ENCODE data around the gene BBS9.

GRCh38 chr7:33379891-33380525, 250.6 kb downstream of the BBS9 start:
- TF ChIP-seq CTCF (IDR thresholded peaks at IDR 0.05) (no peak), POLR2A (IDR thresholded peaks at IDR 0.05) (no peak)

Data from heart left ventricle (tissue), 13 donors.